Mucosa of stomach (tissue), 1 donor: ENCODE measurements around the gene CTNNAL1.
A peak's percentile ranks its signal among the peaks of the same experiment; 100 is the strongest.
"Not testable (repeated sequence)": the region's sequence is repeated elsewhere in the genome, so short reads cannot be mapped to it uniquely, and the experiment has no call there.

Source experiments
- H3K27me3 ChIP-seq: one replicate; pipeline ENCODE4 v1.7.0; 2013; ENCODE audit warnings: mild to moderate bottlenecking, low read length; ENCODE audit not compliant: control insufficient read depth, insufficient read depth
- H3K36me3 ChIP-seq: one replicate; pipeline ENCODE4 v1.7.0; 2013; ENCODE audit warnings: low read length; ENCODE audit not compliant: control insufficient read depth, insufficient read depth
- H3K4me1 ChIP-seq: one replicate; pipeline ENCODE4 v1.7.0; 2013; ENCODE audit warnings: mild to moderate bottlenecking, low read length; ENCODE audit not compliant: control insufficient read depth, insufficient read depth
- H3K4me3 ChIP-seq: one replicate; pipeline ENCODE4 v1.7.0; 2013; ENCODE audit warnings: low read length
- H3K9ac ChIP-seq: one replicate; pipeline ENCODE4 v1.7.0; 2013; ENCODE audit warnings: mild to moderate bottlenecking, low read length, moderate library complexity
- H3K9me3 ChIP-seq: one replicate; pipeline ENCODE4 v1.7.0; 2013; ENCODE audit warnings: mild to moderate bottlenecking, low read length, moderate library complexity; ENCODE audit not compliant: control insufficient read depth
- donor health status: Pancreatic carcinoma.

The CTNNAL1 gene

GRCh38 chr9:109012876-109013678, at the start of gene CTNNAL1:
TSS of gene CTNNAL1 (minus strand) at chr9:109013499. CDS start at chr9:109013442, 57 bp downstream.
- peak within 1 kb of the TSS; percentile 42 for H3K4me3 ChIP-seq
- H3K9me3 ChIP-seq = no peaks in the 10 kb centered on the region
- peak within 1 kb of the TSS; percentile 73 for H3K9ac ChIP-seq
- H3K4me1 ChIP-seq = peaks cover 8% of the 10 kb centered on the region
- no peaks in the 10 kb centered on the region for H3K27me3 ChIP-seq
- no peaks in the 10 kb centered on the region for H3K36me3 ChIP-seq

- H3K9ac ChIP-seq = no peak overlapping the region
- H3K27me3 ChIP-seq = no peaks in the 10 kb centered on the region
- no peaks in the 10 kb centered on the region for H3K9me3 ChIP-seq
- peaks cover 3% of the 10 kb centered on the region for H3K4me1 ChIP-seq
- H3K4me3 ChIP-seq = no peak overlapping the region
- peaks cover 5% of the 10 kb centered on the region for H3K36me3 ChIP-seq
These were observed 49.2 kb upstream of the CTNNAL1 start for GRCh38 chr9:109062543-109062942.

GRCh38 chr9:109060191-109060590, 46.9 kb upstream of the CTNNAL1 start:
- Histone ChIP-seq H3K9ac (no peak overlapping the region), H3K4me3 (no peak overlapping the region), H3K4me1 (peaks cover 3% of the 10 kb centered on the region), H3K27me3 (no peaks in the 10 kb centered on the region), H3K36me3 (peaks cover 5% of the 10 kb centered on the region), H3K9me3 (no peaks in the 10 kb centered on the region)

- H3K36me3 ChIP-seq, H3K4me3 ChIP-seq, H3K4me1 ChIP-seq, H3K9me3 ChIP-seq, H3K27me3 ChIP-seq, H3K9ac ChIP-seq: not testable (repeated sequence)
These were observed 39.8 kb upstream of the CTNNAL1 start for GRCh38 chr9:109053121-109053520.

GRCh38 chr9:109052416-109052815, 39.1 kb upstream of the CTNNAL1 start:
- H3K9me3 ChIP-seq = no peaks in the 10 kb centered on the region
- no peaks in the 10 kb centered on the region for H3K4me1 ChIP-seq
- peaks cover 10% of the 10 kb centered on the region for H3K36me3 ChIP-seq
- H3K9ac ChIP-seq = no peak overlapping the region
- no peaks in the 10 kb centered on the region for H3K27me3 ChIP-seq
- no peak overlapping the region for H3K4me3 ChIP-seq

GRCh38 chr9:109051733-109052132, 38.4 kb upstream of the CTNNAL1 start:
- H3K9me3 ChIP-seq = no peaks in the 10 kb centered on the region
- H3K9ac ChIP-seq = no peak overlapping the region
- H3K4me1 ChIP-seq = no peaks in the 10 kb centered on the region
- H3K27me3 ChIP-seq = no peaks in the 10 kb centered on the region
- H3K4me3 ChIP-seq = no peak overlapping the region
- peaks cover 13% of the 10 kb centered on the region for H3K36me3 ChIP-seq

- no peaks in the 10 kb centered on the region for H3K27me3 ChIP-seq
- H3K36me3 ChIP-seq = peaks cover 13% of the 10 kb centered on the region
These were observed 37.1 kb upstream of the CTNNAL1 start for GRCh38 chr9:109050444-109050843.

GRCh38 chr9:109048822-109049221, 35.5 kb upstream of the CTNNAL1 start:
- Histone ChIP-seq H3K36me3 (peaks cover 13% of the 10 kb centered on the region), H3K9me3 (no peaks in the 10 kb centered on the region), H3K27me3 (no peaks in the 10 kb centered on the region), H3K9ac (no peak overlapping the region), H3K4me1 (no peaks in the 10 kb centered on the region), H3K4me3 (no peak overlapping the region)

More at GRCh38 chr9:109050444-109050843, 37.1 kb upstream of the CTNNAL1 start:
- no peak overlapping the region for H3K4me3 ChIP-seq
- H3K9ac ChIP-seq = no peak overlapping the region
- no peaks in the 10 kb centered on the region for H3K9me3 ChIP-seq
- no peaks in the 10 kb centered on the region for H3K4me1 ChIP-seq

GRCh38 chr9:109047259-109047658, 34.0 kb upstream of the CTNNAL1 start:
- Histone ChIP-seq H3K9ac (no peak overlapping the region), H3K27me3 (no peaks in the 10 kb centered on the region), H3K36me3 (peaks cover 13% of the 10 kb centered on the region), H3K4me3 (no peak overlapping the region), H3K9me3 (no peaks in the 10 kb centered on the region), H3K4me1 (no peaks in the 10 kb centered on the region)

- Histone ChIP-seq H3K27me3 (no peaks in the 10 kb centered on the region), H3K4me3 (no peak overlapping the region), H3K9me3 (no peaks in the 10 kb centered on the region), H3K9ac (no peak overlapping the region), H3K36me3 (peaks cover 13% of the 10 kb centered on the region), H3K4me1 (no peaks in the 10 kb centered on the region)
These were observed 33.0 kb upstream of the CTNNAL1 start for GRCh38 chr9:109046346-109046745.

- Histone ChIP-seq H3K27me3 (no peaks in the 10 kb centered on the region), H3K36me3 (peaks cover 7% of the 10 kb centered on the region), H3K4me1 (no peaks in the 10 kb centered on the region), H3K4me3 (no peak overlapping the region), H3K9ac (no peak overlapping the region), H3K9me3 (no peaks in the 10 kb centered on the region)
These were observed 30.3 kb upstream of the CTNNAL1 start for GRCh38 chr9:109043578-109043977.

GRCh38 chr9:109040571-109040970, 27.3 kb upstream of the CTNNAL1 start:
- peaks cover 12% of the 10 kb centered on the region for H3K4me1 ChIP-seq
- H3K4me3 ChIP-seq = no peak overlapping the region
- H3K9ac ChIP-seq = no peak overlapping the region
- H3K27me3 ChIP-seq = no peaks in the 10 kb centered on the region
- H3K9me3 ChIP-seq = no peaks in the 10 kb centered on the region
- no peaks in the 10 kb centered on the region for H3K36me3 ChIP-seq
